ENCODE measurements around the gene SLC5A10.

DNA sequence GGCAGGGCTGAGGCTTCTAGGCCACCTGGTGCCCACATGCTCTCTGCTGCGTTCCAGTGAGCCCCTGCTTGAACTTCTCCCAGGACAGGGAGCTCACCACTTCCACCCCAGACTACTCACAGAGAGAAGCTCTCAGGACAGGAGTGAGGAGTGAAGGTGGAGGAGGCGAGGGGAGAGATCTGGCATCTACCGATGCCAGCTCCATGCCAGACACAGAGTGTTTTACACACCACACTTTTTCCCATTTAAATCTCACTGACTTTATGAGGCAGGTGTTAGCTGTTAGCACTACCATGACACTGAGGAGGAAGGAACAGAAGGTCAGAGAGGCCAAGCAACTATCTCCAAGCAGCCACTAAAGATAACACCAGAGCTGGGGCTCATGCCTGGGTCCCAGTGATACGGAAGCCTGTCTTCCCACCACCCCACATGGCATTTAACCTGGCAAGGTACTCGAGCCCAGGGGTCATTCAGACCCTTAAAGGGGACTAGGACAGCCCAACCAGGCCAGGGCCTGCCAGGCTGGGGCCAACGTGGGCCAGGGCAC is 45.8 kb downstream of the SLC5A10 start:
- TF ChIP-seq, protein P1, sequence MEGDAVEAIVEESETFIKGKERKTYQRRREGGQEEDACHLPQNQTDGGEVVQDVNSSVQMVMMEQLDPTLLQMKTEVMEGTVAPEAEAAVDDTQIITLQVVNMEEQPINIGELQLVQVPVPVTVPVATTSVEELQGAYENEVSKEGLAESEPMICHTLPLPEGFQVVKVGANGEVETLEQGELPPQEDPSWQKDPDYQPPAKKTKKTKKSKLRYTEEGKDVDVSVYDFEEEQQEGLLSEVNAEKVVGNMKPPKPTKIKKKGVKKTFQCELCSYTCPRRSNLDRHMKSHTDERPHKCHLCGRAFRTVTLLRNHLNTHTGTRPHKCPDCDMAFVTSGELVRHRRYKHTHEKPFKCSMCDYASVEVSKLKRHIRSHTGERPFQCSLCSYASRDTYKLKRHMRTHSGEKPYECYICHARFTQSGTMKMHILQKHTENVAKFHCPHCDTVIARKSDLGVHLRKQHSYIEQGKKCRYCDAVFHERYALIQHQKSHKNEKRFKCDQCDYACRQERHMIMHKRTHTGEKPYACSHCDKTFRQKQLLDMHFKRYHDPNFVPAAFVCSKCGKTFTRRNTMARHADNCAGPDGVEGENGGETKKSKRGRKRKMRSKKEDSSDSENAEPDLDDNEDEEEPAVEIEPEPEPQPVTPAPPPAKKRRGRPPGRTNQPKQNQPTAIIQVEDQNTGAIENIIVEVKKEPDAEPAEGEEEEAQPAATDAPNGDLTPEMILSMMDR (IDR thresholded peaks at IDR 0.05; ENCODE audit: insufficient read depth, low read depth, low read length), result no peak
- TF ChIP-seq EZH2 (IDR thresholded peaks at IDR 0.05; ENCODE audit: insufficient read depth, low read length), result no peak
